ENCODE measurements around the gene INTS1.

The INTS1 gene

DNA sequence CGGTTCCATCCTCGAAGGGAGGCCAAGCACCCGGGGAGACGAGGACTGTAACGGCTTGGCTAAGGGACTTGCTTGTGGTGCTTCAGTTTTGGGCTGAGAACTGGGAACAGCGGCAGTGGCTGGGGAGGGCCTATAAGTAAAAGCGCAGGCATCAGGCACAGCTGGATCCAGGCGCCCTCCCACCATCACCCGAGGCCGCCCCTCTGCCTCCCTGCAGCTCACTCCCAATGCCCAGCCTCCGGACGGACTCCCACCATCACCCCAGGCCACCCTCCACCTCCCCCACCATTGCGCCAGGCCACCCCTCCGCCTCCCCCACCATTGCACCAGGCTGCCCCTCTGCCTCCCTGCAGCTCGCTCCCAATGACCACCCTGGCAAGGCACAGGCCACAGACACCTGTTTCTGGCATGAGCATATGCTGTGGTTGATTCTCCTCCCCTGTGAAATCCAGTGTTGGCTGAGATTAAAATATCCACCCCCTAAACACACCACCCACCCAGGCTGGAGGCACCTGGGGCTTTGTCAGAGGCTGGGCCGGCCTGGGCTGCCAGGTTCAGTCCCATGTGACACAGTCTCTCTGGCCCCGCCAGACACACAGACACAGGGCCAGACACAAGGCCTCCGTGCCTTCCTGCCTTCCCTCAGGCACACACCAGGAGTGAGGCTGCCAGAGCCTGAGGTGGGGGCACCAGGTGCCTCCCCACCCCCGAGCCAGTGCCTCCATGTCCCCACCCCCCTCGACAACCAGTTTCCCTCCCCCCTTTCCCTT lies 61.6 kb downstream of the INTS1 start:
- TF ChIP-seq, protein P1, sequence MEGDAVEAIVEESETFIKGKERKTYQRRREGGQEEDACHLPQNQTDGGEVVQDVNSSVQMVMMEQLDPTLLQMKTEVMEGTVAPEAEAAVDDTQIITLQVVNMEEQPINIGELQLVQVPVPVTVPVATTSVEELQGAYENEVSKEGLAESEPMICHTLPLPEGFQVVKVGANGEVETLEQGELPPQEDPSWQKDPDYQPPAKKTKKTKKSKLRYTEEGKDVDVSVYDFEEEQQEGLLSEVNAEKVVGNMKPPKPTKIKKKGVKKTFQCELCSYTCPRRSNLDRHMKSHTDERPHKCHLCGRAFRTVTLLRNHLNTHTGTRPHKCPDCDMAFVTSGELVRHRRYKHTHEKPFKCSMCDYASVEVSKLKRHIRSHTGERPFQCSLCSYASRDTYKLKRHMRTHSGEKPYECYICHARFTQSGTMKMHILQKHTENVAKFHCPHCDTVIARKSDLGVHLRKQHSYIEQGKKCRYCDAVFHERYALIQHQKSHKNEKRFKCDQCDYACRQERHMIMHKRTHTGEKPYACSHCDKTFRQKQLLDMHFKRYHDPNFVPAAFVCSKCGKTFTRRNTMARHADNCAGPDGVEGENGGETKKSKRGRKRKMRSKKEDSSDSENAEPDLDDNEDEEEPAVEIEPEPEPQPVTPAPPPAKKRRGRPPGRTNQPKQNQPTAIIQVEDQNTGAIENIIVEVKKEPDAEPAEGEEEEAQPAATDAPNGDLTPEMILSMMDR (IDR thresholded peaks at IDR 0.05; ENCODE audit: low read depth, low read length, missing control alignments): no peak
- DNase-seq (ENCODE audit: extremely low read depth, low read depth): no peak
- no peak overlapping the region for H3K4me3 ChIP-seq (replicated peaks; ENCODE audit: low read depth, low read length)

DNA sequence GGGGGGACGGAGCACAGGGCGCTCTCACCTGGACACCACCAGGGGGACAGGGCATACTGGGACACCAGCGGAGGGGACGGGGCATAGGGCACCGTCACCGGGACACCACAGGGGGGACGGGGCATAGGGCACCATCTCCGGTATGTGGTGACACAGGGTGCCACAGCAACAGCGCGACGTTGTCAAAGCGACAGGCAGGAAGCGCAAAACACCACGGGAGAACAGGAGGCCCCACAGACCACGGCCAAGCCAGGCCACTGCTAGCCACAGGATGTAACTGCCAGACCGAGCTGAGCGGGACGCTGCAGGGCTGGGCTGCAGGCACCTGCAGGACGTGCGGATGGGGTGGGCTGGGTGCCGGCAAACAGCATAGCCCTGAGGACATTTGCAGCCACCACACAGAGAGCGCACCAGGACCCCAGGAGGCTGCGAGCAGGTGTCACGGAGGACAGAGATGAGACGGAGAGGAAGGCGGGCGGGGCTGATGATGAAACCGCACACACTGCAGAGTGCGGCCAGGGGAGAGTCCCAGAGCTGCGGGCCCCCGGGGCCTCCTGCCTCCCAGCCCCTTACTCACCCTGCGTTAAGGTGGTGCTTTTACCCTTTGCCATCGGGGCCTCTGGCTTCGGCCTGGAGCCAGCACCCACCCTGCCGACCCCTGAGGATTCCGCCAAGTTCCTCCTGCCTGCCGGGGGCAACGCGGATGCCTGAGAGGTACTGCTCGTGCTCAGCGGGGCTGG lies 62.4 kb downstream of the INTS1 start:
- DNase-seq (ENCODE audit: extremely low read depth, low read depth): no peak
- no peak overlapping the region for H3K4me3 ChIP-seq (replicated peaks; ENCODE audit: low read depth, low read length)
- TF ChIP-seq, protein P1 (IDR thresholded peaks at IDR 0.05; ENCODE audit: low read depth, low read length, missing control alignments): no peak

DNA sequence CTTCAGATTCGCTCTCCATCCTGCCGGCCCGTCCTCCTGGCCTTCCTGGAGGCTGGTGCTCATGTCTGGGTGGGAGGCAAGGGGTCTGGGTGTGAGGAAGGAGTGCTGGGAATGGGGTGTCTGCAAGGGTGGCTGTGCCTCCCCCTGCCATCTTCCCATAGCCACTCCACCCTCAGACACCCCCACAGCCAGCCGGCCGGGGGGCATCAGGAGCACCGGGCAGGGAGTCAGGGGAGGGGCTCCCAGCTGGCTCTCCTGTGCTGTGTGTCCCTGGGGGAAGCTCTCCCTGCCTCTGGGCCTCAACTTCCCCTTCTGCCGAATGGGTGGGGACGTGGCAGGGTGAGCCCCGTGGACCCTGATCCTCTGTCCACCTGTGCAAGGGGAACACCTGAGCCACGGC lies 63.6 kb downstream of the INTS1 start:
- DNase-seq (ENCODE audit: extremely low read depth, low read depth): no peak
- H3K4me3 ChIP-seq (replicated peaks; ENCODE audit: low read depth, low read length): no peak overlapping the region
- TF ChIP-seq, protein P1 (IDR thresholded peaks at IDR 0.05; ENCODE audit: low read depth, low read length, missing control alignments): no peak

DNA sequence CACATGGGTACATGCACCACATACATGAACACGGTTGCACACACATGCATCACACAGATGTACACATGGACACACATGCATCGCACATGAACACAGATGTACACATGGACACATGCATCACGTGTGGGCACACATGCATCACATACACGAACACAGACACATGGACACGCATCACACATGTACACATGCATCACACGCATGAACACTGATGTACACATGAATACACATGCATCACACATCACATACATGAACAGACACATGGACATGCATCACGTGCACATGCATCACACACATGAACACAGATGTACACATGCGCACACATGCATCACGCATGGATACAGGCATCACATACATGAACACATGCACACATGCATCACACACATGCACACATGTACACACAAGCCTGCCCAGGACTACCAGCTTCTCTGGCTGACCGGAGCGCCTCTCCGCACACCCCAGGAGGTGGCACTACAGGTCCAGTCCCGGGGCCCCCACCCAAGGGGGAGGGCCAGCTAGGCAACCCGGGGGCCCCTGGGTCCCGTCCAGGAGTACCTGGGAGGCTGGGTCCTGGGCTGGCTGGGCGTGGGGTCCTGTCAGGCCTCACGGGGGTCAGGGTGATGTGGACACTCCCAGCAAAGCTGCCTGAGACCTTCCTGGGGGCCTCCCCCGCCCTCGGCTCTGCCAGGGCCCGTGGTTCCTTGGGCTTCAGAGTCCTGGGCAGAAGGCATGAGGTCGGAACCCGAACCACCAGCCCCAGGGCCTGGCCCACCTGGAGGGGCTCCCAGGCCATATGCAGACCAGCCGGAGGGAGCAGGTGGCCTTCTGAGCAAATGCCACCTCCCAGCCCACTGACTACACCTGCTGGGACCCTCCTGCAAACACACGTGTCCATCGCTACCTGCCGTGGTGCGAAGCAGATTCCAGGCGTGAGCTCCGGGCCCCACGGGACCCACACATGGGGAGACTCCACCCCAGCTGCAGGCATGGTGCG lies 64.5 kb downstream of the INTS1 start:
- no peak for DNase-seq (ENCODE audit: extremely low read depth, low read depth)
- TF ChIP-seq, protein P1 (IDR thresholded peaks at IDR 0.05; ENCODE audit: low read depth, low read length, missing control alignments): no peak
- H3K4me3 ChIP-seq (replicated peaks; ENCODE audit: low read depth, low read length): no peak overlapping the region

DNA sequence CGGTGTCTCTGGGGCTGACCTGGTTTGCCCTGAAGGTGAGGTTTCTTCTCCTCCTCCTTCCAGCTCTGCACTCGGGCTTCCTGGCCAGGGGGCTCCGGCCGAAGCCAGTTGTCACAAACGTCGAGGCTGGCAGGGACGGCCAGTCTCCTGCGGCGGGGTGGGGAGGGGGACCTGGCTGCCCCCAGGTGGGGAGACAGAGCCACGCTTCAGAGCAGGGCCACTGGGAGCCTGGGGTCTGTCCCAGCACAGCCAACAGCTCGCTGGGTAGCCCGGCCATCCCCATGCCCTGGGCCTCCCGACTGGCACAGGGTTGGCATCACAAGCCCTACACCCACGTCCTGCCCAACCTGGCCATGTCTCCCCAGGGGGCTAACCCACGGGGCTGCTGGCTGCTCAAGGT lies 65.4 kb downstream of the INTS1 start:
- no peak overlapping the region for H3K4me3 ChIP-seq (replicated peaks; ENCODE audit: low read depth, low read length)
- TF ChIP-seq, protein P1 (IDR thresholded peaks at IDR 0.05; ENCODE audit: low read depth, low read length, missing control alignments): no peak
- no peak for DNase-seq (ENCODE audit: extremely low read depth, low read depth)

DNA sequence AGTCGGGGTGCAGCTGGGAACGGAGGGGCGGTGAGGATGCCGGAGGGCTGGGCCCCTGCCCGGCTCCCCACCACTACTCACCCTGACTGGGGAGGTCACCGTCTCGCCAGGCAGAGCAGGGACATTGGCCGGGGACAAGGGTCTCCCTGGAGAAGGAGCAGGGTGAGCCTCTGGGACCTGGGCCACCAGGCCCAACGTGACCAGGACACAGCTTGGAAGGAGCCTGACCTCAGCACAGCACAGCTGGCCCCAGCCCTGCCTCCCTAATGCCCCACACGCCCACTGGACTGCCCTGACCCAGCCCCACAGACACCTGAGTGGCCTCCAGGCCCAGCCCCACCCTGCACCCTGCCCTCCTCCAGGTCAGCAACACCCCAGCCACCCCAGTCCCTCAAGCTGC lies 66.0 kb downstream of the INTS1 start:
- H3K4me3 ChIP-seq (replicated peaks; ENCODE audit: low read depth, low read length): no peak overlapping the region
- no peak for DNase-seq (ENCODE audit: extremely low read depth, low read depth)
- TF ChIP-seq, protein P1 (IDR thresholded peaks at IDR 0.05; ENCODE audit: low read depth, low read length, missing control alignments): no peak

Measured in HFF-Myc (cell line).